IPS DF 4.7 (cell line): ENCODE data around the gene ATG4C.
"Not testable (repeated sequence)": the region's sequence is repeated elsewhere in the genome, so short reads cannot be mapped to it uniquely, and the experiment has no call there.

Source experiments
- DNase-seq: peaks from one replicate; pipeline ENCODE4 v3.0.0-alpha.2; 2013; ENCODE audit warnings: low spot score; ENCODE audit errors: extremely low read depth

ATG4C gene

GRCh38 chr1:62774971-62775595 lies 8.8 kb upstream of the ATG4C start:
- DNase-seq, result no peak

- no peak for DNase-seq
Observed at GRCh38 chr1:62778208-62778607, 5.7 kb upstream of the ATG4C start.

- DNase-seq, result no peak
Observed at GRCh38 chr1:62781841-62782543, 1.9 kb upstream of the ATG4C start.

GRCh38 chr1:62782544-62783212 lies 1.3 kb upstream of the ATG4C start:
- not testable (repeated sequence) for DNase-seq

GRCh38 chr1:62784509-62785365 lies 805 bp downstream of the ATG4C start:
- DNase-seq, result no peak

GRCh38 chr1:62790716-62791115 lies 6.8 kb downstream of the ATG4C start:
- no peak for DNase-seq

GRCh38 chr1:62794053-62794452 lies 10.1 kb downstream of the ATG4C start:
- DNase-seq, result no peak

GRCh38 chr1:62796221-62796620 lies 12.3 kb downstream of the ATG4C start:
- DNase-seq, result no peak

GRCh38 chr1:62799688-62800087 lies 15.8 kb downstream of the ATG4C start:
- DNase-seq, result no peak

GRCh38 chr1:62800281-62800680 lies 16.3 kb downstream of the ATG4C start:
- DNase-seq, result no peak

- DNase-seq, result no peak
Observed at GRCh38 chr1:62800825-62801306, 16.9 kb downstream of the ATG4C start.

GRCh38 chr1:62809788-62810187 lies 25.9 kb downstream of the ATG4C start:
- no peak for DNase-seq

- DNase-seq, result no peak
Observed at GRCh38 chr1:62810420-62811274, 26.7 kb downstream of the ATG4C start.

GRCh38 chr1:62823556-62823955 lies 39.6 kb downstream of the ATG4C start:
- no peak for DNase-seq

GRCh38 chr1:62826901-62827300 lies 43.0 kb downstream of the ATG4C start:
- DNase-seq, result no peak

GRCh38 chr1:62827786-62828185 lies 43.9 kb downstream of the ATG4C start:
- DNase-seq, result not testable (repeated sequence)

GRCh38 chr1:62832276-62832675 lies 48.3 kb downstream of the ATG4C start:
- DNase-seq, result no peak

GRCh38 chr1:62833529-62833928 lies 49.6 kb downstream of the ATG4C start:
- no peak for DNase-seq

GRCh38 chr1:62834400-62834961 lies 50.5 kb downstream of the ATG4C start:
- DNase-seq, result no peak

- no peak for DNase-seq
Observed at GRCh38 chr1:62836856-62837540, 53.1 kb downstream of the ATG4C start.
